DMS79 (cell line): Measurements from ENCODE around the gene CMSS1.

Experiments used
- DNase-seq: peaks from one replicate; lab custom pipeline; 2025; lab: John Stamatoyannopoulos, UW

The CMSS1 gene

GRCh38 chr3:100149130-100149529 is 331.5 kb downstream of the CMSS1 start:
- DNase-seq: no peak

DNA sequence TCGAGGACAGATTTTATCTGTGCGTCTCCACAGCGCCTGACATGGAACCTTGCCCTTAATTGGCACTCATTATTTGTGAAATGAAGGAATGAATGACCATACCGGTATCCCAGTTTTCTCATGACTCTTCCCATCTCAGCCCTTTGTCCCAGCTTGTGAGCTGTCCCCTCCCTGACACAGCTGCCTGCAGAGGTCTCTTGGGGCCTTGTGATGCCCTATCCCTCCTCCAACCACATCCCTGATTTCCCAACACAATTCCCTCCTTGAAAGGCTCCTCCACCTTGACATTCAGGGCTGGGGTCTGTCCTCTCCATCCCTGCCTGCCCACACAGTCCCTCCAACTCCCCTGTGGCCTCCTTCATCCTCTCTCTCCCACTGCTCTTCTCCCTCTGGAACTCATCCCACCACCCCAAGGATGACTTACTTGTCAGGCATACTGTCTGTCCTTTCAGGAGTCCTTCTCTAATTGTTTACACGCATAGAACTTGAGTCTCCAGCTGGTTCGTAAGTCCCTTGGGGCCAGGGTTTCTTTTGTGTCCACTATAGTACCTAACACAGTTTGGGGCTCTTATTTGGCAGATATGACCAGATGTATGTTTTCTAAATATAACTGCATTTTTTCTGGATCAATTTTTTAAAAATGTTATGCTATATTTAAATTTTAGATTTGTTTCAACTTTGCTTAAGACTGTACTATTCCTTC is 332.2 kb downstream of the CMSS1 start:
- no peak for DNase-seq

GRCh38 chr3:100150473-100150872 is 332.8 kb downstream of the CMSS1 start:
- DNase-seq: no peak

DNA sequence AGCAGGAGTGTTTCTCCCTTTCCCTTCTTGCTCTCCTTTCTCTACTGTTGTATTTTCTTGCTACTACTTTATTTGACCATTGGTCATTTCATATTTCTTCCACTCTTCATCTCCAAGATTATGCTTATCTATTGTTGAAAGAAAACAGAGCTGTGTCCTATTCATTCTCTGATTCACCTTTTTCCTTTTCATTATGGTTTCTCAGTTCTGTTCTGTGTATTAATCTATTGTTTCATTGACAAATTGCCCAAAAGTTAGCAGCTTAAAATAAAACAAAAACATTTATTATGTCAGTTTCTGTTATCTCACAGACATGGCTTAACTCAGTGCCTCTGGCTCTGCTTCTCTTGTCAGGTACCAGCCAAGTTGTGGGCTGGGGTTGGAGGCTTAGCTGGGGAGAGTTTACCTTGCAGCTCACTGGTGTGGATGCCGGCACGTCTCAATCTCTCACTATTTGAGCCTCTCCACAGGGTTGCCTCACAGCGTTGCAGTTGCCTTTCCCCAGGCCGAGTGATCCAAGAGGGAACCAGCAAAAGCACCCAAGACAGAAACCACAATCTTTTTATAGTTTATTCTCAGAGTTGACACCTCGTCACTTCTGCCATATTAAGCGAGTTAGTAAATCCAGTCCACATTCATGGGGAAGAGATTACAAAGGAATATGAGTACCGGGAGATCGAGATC is 333.5 kb downstream of the CMSS1 start:
- no peak for DNase-seq

DNA sequence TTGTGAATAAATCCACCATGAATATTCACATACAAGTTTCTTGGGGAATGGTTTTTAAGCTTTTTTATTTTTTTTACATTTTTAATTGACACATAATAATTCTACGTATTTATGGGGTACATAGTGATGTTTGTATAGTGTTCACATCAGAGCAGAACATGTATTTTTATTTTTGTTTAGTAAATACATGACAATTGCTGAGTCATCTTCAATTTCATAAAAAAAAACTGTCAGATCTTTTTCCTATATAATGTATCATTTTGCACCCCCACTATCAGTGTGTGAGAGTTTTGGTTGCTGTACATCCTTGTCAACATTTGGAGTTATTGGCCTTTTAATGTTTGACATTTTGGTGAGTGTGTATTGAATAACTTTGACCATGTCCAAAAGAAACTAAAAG is 336.5 kb downstream of the CMSS1 start:
- no peak for DNase-seq

DNA sequence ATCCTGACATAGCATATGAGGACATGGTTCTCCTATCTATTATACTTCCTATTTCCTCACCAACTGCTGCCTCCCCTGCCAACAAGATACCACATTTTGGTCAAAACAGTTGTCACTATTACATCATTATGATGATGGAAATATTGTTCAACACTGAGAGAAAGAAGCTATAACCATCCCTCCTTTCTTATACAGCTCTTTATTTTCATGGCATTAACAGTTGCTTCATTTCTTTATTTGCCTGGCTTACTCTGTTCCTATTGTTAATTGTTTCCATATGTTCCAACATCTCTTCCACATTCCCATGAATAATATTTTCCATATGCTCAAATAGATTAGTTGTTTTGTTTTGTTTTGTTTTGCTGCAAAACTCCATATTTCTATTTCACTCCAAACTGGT is 337.5 kb downstream of the CMSS1 start:
- no peak for DNase-seq

DNA sequence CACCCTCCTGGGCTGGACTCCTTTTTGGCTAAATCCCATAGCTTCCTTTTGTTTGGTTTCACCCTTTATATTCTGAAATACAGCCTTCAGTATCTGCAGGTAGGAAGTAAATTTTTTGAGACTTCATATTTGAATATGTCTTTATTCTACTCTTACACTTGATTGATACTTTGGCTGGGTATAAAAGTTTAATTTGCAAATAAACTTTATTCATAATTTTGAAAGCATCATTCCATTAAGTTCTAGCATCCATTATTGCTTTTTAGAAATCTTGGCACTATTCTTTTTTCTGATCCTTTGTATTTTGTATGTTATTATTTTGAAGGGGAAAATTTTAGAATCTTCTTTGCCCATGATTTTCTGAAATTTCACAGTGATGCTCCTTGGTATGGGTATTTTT is 337.9 kb downstream of the CMSS1 start:
- DNase-seq: no peak

DNA sequence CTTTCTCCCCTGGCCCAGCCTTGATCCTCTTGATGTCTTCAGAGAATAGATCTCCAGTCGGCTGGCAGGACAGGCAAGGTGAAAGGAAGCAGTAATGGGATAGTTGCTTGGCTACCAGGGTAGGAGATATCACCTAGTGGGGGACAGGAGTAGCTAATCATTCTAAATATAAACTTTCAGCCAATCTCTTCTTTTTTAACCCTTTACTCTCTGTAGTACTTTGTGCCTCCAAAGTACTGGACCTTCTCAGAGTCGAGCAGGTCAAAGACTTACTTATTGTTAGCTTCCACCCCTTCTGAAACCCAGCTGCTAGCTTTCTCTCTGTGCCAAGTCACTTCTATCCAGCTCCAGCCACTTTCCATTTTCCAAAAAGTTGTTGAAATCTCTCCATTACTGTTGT is 340.0 kb downstream of the CMSS1 start:
- no peak for DNase-seq

DNA sequence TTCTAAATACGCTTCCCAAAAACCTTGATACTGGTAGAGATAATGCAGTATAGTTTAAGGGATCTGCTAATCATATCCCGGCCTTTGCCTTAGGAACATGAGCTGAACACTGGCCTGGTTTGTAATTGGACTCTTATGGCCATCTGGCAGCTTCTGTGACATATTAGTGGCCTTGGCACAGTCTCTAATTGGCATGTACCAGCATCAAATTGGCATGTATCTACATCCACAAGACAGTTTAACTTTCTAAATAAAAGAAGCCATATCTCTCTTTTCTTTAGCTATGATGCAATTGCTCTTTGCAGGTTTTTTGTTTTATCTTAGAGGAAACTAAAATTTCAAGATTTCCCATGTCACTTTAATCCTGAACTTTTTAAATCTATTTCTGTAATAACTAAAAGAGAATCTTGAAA is 341.3 kb downstream of the CMSS1 start:
- DNase-seq: no peak

DNA sequence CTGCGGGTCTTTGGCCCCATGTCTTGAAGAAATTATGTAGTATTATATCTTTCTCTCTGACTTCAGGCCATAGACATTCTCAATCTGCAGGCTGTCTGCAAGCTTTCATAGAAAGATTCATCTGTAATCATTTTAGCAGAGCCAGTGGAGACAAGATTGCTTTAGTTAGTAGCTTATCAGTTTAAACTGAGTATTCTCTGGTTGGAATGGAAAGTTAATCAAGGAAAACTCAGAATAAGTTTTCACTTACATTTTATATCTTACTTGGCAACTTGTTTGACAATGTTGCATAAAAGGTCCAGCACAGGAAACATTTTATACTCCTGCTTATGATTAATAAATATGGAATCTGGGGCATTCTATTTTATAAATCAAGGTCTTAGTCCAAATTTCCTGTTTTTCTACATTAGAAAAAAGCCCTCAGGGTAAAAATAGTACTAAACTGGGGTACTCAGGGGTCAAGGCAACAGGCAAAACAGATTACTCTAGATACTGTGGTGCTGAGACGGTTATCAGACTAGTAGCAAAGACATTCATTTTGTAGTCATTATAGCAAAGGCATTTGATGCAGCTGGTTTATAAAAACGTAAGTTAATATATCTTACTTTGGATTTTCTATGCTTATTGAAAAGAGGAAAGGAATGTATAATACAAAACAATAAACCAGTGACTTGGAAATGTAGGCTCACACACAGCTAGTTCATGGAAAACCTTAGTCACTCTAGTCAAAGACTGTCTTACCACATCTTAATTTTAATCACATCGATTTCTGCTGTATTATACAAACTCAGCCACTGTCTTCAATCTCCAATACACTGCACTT is 341.9 kb downstream of the CMSS1 start:
- DNase-seq: no peak

DNA sequence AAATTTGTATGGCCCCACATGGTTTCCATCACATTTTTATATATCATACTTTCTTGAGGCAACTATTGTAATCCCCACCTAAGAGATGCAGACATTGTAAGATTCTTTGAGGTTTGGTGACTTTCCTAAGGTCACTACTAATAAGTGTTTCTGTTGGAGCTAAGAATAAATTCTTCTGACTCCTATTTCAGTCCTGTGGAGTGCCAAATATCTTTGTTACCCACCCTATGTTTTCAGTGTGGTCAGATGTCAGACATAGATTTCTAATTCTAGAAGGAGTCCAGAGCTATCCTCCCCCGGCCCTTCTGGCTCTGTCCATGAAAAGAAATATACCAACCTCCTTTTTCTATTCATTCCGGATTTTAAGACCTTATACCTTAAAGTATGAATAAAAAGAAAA is 342.9 kb downstream of the CMSS1 start:
- no peak for DNase-seq

DNA sequence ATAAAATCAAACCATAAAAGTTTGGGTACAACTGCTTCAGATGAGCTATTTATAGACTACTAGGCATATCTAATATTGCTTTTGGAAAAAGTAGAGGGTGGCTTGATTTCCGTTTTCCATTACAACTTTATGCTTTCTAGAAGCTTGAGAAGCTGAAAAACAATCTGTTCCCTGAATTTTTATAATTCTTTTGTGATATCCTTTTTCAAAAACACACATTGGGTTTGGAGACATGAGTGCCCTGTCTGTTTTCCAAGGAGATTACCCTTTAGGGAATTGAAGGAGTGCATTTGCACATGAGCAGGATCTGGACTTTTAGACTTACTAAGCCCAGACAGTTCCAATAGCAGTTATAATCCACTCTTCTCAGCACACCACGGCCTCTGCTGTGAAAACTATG is 346.1 kb downstream of the CMSS1 start:
- DNase-seq: no peak

DNA sequence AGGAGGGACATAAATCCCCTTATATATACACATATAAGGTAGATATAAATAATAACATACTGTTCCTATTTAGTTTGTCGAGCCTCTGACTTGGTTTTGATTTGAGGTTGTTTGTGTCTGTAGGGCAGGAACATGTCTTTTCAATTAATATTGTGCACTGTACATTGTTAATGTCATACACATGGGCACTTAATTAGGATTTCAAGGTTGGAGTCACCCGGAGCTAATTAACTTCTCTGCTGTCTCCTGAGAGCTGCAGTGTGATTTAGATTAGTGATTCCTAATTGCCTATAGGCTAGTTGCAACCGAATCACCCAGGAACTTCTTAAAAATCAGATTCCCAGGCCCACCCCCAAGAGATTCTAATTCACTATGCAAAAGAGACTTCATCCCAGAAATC is 347.1 kb downstream of the CMSS1 start:
- no peak for DNase-seq

GRCh38 chr3:100165926-100166550 is 348.4 kb downstream of the CMSS1 start:
- DNase-seq: no peak

- peak; percentile 29 for DNase-seq
These were observed 351.7 kb downstream of the CMSS1 start for GRCh38 chr3:100169201-100169920.

DNA sequence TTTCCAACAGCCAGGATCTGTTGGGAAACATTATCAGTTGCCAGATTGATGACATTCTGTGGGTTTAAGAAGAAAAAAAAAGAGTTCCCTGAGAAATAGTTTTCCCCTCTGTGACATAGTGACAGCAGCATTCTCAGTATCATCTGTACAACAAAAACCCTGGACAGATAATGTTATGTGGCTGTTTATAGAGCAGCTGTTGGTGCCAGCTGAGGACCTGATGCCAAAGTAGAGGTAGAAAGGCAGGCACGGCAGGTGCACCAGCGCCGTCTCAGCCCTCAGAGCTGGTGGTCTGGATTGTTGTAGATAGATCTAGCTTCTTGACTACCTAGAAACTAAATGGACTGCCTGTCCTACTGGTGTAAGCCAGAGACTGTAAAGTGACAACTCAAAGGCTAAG is 352.8 kb downstream of the CMSS1 start:
- DNase-seq: no peak

DNA sequence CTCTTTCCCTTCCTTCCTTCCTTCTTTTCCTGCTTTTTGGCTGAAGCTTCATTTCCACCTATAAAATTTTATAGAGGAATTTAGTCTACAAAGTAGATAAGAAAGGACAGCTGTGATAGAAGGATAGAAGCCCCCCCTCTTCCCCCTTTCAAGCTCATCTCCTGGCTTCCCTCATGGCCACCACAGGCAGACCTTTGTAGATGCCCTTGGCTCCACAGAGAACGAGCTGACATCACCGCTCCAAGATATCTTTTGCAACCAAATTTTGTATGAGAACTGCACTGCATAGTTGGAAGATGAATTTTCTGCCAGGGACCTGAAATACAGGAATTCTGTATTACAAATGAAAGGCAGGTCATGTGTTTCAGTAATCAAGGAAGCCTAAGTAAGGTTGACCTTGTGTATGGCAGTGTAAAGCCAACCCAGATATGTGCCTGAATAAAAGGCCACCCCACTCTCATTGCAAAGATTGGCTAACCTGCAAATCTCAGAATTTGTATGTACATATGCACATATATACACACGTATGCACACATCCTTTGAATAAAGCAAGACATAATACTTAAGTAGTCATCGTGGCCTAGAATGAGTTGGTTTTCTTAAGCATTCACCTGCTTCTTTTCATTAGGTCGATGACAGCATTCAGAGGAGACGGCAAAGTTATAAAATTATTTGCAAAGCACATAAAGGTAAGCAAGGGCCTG is 353.7 kb downstream of the CMSS1 start:
- no peak for DNase-seq

DNA sequence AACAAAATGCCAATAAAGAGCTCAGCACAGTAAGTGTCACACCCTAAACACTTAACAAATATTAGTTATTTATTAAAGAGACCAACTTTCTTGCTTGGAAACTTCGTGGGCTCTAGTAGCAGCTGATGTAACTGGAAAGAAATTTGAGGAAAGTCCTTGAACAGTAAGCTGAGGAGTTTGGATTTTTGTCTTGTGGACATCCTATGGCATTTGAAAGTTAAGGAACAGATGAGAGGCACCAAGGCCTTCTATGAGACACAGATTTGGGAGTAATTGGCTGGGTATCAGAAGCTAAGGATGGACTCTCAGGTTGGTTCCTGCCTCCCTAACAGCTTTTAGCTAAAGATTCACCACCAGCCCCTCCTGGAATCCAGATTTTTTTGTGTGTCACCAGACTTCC is 356.3 kb downstream of the CMSS1 start:
- DNase-seq: no peak

DNA sequence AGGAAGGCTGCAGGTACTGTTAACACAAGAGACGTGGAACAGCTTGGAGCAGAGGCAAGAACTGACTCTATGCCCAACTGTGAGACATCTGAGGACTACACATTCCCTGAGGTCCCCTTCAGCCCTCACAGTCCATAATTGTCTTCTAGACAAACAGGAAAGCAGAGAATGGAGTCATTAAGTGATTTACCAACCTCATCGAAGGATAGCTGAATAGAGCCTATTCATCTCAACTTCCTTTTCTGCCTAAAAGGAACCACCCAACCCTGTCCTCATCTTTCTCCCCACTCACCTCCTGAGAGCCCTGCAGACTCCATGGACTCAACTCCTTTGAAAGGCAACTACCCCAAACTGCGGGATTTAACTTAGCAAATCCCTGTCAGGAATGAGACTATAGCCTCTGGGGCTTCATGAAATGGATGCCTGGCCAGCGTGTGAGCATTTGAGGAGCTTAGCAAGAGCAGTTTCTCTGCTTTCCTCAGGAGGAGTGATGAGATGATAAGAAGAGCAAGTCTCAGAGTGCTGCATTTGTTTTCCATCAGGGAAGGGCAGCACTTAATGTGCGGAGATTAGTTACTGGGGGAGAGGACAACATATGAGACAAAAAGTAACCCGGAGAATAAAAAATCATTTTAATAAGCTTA is 358.1 kb downstream of the CMSS1 start:
- DNase-seq: no peak

GRCh38 chr3:100179692-100180349 is 362.2 kb downstream of the CMSS1 start:
- DNase-seq: no peak
